ENCODE results near the gene ARHGAP44. TPM values are rescaled to one million over a fixed set of nuclear protein-coding genes. Genes with fewer than 3 reads are reported as not detected.

Gene ARHGAP44
- total RNA-seq, 4 donors from 2014 or later = 1.4 to 6.2 (median 2.1) TPM

DNA sequence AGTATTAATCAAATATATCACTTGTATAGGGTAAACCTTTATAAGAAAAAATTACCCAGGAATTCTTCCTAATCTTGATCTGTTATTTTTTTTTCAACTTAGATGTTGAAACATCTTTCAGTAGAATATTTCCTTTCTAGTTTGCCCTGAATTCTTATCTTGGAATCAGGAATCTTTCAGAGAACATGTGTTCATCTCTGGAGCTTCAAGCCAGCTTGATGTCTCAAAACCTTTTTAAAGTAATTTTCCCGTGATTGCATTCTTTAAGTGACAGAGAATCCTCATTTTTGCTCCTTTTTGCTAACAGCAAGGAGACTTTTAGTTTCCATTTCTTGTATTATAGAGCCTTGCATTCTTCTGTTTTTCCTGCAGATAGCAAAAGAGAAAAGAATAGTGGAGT is 137.7 kb downstream of the ARHGAP44 start:
- intact Hi-C loops (cut with DNase I; ENCODE audit: low total_unique reads) = loop anchor here (5.0 kb wide), 1 partner anchor 75 kb away; no protein-coding TSS in a partner anchor

DNA sequence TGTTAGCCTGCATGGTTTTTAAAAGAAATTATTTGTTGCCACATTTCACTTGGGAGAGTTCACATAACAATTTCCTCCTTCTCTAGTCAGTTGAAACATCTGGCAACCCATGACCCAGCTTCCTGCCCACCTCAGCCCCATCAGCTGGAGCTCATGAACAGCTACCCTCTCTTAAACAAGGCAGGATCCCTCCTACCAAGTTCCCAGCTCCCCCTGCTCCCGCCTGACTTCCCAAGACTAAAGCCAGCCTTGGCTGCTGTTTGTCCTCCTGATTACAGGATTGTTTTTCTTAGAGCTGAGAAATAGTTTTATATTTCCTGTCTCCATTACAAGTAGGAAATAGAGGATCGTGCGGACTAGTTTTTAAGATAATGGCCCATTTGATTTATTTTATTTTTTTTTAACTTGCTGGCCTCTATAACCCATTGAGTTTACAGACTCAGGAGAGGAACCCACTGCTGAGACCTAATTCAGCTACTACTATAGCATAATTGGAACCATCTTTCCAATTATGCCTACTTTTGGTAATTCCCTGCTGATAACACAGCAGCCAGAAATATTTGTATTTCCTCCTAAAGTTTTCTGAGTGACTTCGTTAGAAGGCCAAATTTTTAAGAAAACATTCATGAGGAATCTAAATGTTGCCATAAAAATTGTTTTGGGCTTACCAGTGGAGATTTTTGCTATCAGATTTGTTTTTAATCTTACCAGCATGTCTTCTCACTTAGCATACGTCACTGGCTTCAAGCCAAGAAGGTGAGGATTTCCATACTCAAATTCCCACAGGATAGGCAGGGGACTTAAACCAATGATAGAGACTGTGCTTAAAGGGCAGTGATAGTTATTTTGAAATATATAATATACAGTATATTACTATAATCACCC is 138.5 kb downstream of the ARHGAP44 start:
- intact Hi-C loops (cut with DNase I; ENCODE audit: low total_unique reads) = loop anchor here (5.0 kb wide), 1 partner anchor 75 kb away; no protein-coding TSS in a partner anchor
- Histone ChIP-seq H3K9me3 (no peaks in the 10 kb centered on the region), H3K27me3 (no peaks in the 10 kb centered on the region), H3K36me3 (no peaks in the 10 kb centered on the region), H3K4me1 (peaks cover 0 to 2% of the 10 kb centered on the region in 2 donors), H3K4me3 (no peak overlapping the region), H3K27ac (peak overlapping the region in 2 of 4 donors; percentile 23 to 58)
- no peak for DNase-seq
- TF ChIP-seq, protein P1, sequence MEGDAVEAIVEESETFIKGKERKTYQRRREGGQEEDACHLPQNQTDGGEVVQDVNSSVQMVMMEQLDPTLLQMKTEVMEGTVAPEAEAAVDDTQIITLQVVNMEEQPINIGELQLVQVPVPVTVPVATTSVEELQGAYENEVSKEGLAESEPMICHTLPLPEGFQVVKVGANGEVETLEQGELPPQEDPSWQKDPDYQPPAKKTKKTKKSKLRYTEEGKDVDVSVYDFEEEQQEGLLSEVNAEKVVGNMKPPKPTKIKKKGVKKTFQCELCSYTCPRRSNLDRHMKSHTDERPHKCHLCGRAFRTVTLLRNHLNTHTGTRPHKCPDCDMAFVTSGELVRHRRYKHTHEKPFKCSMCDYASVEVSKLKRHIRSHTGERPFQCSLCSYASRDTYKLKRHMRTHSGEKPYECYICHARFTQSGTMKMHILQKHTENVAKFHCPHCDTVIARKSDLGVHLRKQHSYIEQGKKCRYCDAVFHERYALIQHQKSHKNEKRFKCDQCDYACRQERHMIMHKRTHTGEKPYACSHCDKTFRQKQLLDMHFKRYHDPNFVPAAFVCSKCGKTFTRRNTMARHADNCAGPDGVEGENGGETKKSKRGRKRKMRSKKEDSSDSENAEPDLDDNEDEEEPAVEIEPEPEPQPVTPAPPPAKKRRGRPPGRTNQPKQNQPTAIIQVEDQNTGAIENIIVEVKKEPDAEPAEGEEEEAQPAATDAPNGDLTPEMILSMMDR (IDR thresholded peaks at IDR 0.05 in 4 of 5, conservative IDR thresholded peaks at IDR 0.05 in 1 of 5) = no peak
- no peak for TF ChIP-seq POLR2A (IDR thresholded peaks at IDR 0.05)
- in situ Hi-C loops (cut with MboI; ENCODE audit: low sequenced_read_pairs in 4 of 4) = no loop called here
- no peak for ATAC-seq

More for the DNA sequence above, 137.7 kb downstream of the ARHGAP44 start:
- TF ChIP-seq POLR2A (IDR thresholded peaks at IDR 0.05) = no peak
- TF ChIP-seq, protein P1 (IDR thresholded peaks at IDR 0.05 in 4 of 5, conservative IDR thresholded peaks at IDR 0.05 in 1 of 5) = no peak
- Histone ChIP-seq H3K9me3 (no peaks in the 10 kb centered on the region), H3K27ac (peak overlapping the region in 1 of 4 donors; percentile 58), H3K27me3 (no peaks in the 10 kb centered on the region), H3K4me1 (peaks cover 0 to 2% of the 10 kb centered on the region in 2 donors), H3K36me3 (no peaks in the 10 kb centered on the region), H3K4me3 (no peak overlapping the region)
- no peak for DNase-seq
- in situ Hi-C loops (cut with MboI; ENCODE audit: low sequenced_read_pairs in 4 of 4) = no loop called here
- no peak for ATAC-seq

DNA sequence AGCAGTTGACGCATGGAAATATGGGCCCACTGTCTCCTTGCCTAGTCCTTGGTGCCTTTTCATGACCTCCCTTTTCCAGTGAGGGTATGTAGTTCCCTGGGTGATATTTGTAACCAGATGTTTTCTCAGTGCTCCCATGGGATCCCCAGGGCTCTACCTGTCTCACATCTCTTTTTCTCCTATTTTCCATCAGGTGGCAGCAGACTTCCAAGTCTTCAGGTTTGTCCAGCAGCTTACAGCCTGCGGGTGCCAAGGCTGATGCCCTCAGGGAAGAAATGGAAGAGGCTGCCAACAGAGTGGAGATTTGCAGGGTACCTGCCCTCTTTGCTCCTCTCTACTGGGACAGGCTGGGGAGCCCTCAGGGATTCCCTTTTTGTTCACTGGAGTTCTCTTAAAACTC is 139.4 kb downstream of the ARHGAP44 start:
- in situ Hi-C loops (cut with MboI; ENCODE audit: low sequenced_read_pairs in 4 of 4) = no loop called here
- intact Hi-C loops (cut with DNase I; ENCODE audit: low total_unique reads) = loop anchor here (5.0 kb wide), 1 partner anchor 74 kb away; no protein-coding TSS in a partner anchor
- DNase-seq = no peak
- H3K27ac ChIP-seq = no peak overlapping the region
- H3K36me3 ChIP-seq = no peaks in the 10 kb centered on the region
- H3K4me3 ChIP-seq = no peak overlapping the region
- H3K9me3 ChIP-seq = no peaks in the 10 kb centered on the region
- H3K4me1 ChIP-seq = peaks cover 0 to 2% of the 10 kb centered on the region in 2 donors
- ATAC-seq = no peak
- TF ChIP-seq, protein P1 (IDR thresholded peaks at IDR 0.05 in 4 of 5, conservative IDR thresholded peaks at IDR 0.05 in 1 of 5) = no peak
- TF ChIP-seq POLR2A (IDR thresholded peaks at IDR 0.05) = no peak
- no peaks in the 10 kb centered on the region for H3K27me3 ChIP-seq

DNA sequence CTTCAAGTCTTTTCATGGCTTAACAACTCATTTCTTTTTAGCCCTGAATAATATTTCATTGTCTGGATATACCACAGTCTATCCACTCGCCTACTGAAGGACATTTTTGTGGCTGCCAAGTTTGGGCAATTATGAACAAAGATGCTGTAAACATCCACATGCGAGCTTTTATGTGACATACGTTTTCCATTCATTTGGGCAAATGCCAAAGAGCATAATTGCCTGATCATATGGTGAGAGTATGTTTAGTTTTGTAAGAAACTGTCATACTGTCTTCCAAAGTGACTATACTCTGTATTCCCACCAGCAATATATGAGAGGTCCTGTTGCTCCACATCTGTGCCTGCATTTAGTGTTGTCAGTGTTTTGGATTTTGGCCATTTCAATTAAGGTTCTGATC is 147.2 kb downstream of the ARHGAP44 start:
- intact Hi-C loops (cut with DNase I; ENCODE audit: low total_unique reads) = no loop called here
- no peak for DNase-seq
- no peak overlapping the region for H3K4me3 ChIP-seq
- H3K4me1 ChIP-seq = no peaks in the 10 kb centered on the region
- no peak overlapping the region for H3K27ac ChIP-seq
- no peak for TF ChIP-seq POLR2A (IDR thresholded peaks at IDR 0.05)
- TF ChIP-seq, protein P1 (IDR thresholded peaks at IDR 0.05 in 4 of 5, conservative IDR thresholded peaks at IDR 0.05 in 1 of 5) = no peak
- H3K36me3 ChIP-seq = no peaks in the 10 kb centered on the region
- ATAC-seq = no peak
- in situ Hi-C loops (cut with MboI; ENCODE audit: low sequenced_read_pairs in 4 of 4) = no loop called here
- no peaks in the 10 kb centered on the region for H3K27me3 ChIP-seq
- H3K9me3 ChIP-seq = no peaks in the 10 kb centered on the region

Data from gastrocnemius medialis (tissue), 4 donors.